ENCODE results near the gene STIP1.

Gene STIP1

GRCh38 chr11:64224891-64225607, 39.1 kb downstream of the STIP1 start:
- no peak for DNase-seq

GRCh38 chr11:64225608-64226506, 39.9 kb downstream of the STIP1 start, which contains the start of the genes NUDT22 and TRPT1:
Gene NUDT22, plus strand, starts transcription at chr11:64226274. Its CDS starts 379 bp downstream, at chr11:64226653.
Gene TRPT1, minus strand, starts transcription at chr11:64226186. Its CDS starts 326 bp downstream, at chr11:64225860.
- peak; percentile 75 for DNase-seq

DNA sequence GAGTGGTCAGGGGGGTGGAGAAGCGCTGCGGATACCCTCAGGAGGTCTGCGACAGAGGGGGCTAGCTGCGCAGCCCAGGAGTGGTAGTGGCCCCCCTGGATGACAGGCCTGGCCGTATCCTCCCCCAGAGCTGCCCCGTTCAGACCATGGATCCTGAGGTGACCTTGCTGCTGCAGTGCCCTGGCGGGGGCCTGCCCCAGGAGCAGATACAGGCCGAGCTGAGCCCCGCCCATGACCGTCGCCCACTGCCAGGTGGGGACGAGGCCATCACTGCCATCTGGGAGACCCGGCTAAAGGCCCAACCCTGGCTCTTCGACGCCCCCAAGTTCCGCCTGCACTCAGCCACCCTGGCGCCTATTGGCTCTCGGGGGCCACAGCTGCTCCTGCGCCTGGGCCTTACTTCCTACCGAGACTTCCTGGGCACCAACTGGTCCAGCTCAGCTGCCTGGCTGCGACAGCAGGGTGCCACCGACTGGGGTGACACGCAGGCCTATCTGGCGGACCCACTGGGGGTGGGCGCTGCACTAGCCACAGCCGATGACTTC, 40.6 kb downstream of the STIP1 start:
- peak; percentile 74 for DNase-seq

DNA sequence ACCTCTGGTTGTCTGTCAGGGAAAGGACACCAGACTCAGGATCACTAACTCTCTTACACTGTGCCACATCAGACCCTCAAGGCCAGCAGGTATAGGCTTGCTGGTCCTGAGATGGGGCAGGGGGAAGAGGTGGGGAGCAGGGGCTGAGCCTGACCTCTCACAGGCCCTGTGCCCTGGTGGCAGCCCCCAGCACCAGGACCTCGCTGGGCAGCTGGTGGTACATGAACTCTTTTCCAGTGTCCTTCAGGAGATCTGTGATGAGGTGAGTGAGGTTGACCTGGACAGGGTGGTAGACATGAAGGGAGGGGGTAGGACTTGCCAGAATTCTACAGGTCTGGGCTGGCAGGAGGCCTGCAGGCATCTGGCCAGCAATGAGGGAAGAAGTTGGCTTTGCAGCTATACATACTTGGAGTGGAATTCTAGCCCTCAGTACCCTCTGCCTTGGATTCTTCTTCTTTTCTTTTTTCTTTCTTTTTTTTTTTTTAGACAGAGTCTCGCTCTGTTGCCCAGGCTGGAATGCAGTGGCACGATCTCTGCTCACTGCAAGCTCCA, 41.5 kb downstream of the STIP1 start:
- DNase-seq, result no peak

DNA sequence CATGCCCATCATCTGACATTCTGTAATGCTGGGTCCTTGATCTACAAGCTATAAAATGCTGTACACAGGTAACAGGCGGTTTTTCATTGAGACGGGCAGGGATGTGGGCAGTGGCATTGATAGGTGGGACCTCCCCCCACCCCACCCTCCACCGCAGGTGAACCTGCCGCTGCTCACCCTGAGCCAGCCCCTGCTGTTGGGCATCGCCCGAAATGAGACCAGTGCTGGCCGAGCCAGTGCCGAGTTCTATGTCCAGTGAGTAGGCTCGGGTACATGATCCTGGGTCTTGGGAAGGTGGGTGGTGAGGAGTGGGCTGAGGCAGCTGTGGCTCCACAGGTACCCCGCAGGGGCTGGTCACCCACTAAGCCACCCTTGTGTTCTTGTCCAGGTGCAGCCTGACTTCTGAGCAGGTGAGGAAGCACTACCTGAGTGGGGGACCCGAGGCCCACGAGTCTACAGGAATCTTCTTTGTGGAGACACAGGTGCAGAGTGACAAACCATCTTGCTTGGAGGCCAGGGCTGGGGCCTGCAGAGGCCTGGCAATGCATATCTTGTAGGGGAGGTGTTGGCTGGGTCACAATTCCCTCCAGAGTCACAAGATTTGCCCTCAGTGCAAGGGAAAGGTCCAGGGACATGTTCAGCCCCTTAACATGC, 43.2 kb downstream of the STIP1 start:
- no peak for DNase-seq

DNA sequence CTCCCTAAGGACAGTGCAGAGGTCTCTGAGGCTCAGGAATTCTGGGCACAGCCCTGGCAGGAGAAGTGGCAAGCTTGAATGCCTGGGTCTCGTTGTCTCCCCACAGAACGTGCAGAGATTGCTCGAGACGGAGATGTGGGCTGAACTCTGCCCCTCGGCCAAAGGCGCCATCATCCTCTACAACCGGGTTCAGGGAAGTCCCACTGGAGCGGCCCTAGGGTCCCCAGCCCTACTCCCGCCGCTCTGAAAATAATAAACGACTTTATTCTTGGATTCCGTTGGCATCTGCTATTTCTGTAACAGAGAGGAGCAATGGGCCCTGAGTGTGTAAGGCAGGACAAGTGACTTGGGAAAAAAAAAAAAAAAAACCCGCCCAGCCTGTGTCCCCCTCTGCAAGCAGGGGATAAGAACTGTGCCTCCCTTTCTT, 43.8 kb downstream of the STIP1 start:
- DNase-seq, result no peak

DNA sequence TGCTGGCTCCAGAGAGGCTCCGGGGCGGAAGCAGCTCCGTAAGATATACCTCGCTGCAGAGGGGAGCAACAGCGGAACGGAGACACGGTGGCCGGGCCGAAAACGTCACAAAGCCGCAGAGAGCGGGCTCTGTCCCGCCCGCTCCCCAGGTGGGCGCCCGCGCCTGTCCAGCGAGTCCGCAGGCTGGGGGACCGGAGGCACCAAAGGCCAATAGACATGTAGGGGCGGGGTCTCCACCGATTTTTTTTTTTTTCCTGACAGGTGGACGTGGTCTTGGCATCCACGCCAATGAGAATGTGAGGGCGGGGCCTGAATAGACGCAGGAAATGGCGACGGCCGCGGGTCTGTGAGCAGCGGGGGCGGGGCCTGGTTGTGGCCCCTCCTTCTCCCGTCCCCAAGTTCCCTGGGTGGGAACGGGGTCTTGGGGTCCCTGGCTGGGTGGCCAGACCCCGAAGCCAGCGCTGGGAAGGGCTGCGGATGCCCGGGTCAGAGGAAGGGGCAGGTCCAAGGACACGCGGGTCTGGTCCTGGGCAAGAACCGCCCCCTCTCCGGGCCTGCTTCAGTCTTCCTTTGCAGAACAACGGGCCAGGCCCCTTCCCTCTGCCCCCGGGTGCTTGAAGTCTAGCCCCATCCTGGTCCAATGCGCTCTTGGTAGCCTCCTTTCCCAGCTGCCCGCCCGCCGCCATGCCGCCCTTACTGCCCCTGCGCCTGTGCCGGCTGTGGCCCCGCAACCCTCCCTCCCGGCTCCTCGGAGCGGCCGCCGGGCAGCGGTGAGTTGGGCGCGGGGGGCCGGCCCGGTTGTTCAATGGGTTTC, 44.4 kb downstream of the STIP1 start, which contains the start of gene DNAJC4:
Gene DNAJC4, plus strand, starts transcription at position 378 of the 814 bp plus-strand sequence. Its CDS starts 307 bp downstream, at position 685.
- peak; percentile 95 for DNase-seq

DNA sequence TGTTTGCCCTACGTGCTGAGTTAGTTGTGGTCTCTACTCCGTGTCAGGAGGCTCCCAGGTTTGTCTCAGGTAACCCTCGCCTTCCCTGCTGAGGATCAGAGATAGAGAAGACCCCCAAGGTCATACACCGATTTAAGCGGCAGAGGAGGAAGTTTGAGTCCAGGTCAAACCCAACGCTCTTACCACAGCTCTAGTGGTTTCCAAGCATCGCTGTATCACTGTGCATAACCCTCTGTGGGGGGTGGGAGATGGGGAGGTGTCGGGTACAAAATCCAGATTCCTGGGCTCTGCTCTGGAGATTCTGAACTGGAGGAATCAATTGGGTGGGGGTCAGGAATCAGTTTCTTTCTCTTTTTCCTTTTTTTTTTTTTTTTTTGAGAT, 45.0 kb downstream of the STIP1 start:
- DNase-seq, result no peak

GRCh38 chr11:64231546-64231945, 45.6 kb downstream of the STIP1 start:
- DNase-seq, result no peak

GRCh38 chr11:64232182-64232966, 46.4 kb downstream of the STIP1 start:
- no peak for DNase-seq

DNA sequence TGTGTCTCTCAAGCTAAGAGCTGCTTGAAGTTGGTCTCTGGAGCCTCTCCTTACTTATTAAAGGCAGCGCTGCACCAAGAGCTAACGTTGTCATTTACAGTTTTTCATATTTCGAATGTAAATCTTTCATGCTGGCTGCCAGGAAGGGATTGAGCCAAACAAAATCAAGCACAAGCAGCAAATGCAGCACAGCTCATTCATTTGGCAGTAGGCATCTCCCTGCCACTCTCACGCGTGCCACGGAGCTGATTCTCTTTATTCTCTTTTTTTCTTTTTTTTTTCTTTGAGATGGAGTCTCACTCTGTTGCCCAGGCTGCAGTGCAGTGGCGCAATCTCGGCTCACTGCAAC, 47.0 kb downstream of the STIP1 start:
- no peak for DNase-seq

GRCh38 chr11:64233913-64234586, 48.1 kb downstream of the STIP1 start, which contains the start of gene VEGFB:
Gene VEGFB, plus strand, starts transcription at chr11:64234584. Its CDS starts 250 bp downstream, at chr11:64234834.
- DNase-seq, result peak; percentile 39

DNA sequence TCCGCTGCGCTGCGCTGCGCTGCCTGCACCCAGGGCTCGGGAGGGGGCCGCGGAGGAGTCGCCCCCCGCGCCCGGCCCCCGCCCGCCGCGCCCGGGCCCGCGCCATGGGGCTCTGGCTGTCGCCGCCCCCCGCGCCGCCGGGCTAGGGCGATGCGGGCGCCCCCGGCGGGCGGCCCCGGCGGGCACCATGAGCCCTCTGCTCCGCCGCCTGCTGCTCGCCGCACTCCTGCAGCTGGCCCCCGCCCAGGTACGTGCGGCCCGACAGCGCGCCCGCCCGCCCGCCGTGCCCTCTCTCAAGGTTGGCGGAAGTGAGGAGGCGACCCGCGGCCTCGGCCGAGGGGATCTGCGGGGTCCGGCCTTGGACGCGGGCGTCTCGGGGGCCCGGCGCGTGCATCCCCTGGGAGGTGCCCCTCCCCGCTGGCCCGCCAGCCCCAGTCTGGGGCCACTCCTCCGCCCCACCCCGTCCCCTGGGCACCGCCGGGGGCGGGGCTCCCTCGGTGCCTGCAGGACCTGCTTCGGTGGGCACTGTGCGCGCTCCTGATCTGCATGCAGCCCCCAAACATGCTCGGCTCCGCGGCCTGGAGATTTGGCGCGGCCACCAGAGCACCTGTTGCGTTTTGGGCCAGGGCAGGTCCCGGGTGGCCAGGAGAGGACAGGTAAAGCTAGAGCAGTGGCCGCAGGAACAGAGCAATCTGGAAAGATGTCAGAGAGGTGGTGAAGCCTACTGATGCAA, 48.8 kb downstream of the STIP1 start:
- DNase-seq, result no peak

GRCh38 chr11:64235437-64236161, 49.6 kb downstream of the STIP1 start:
- DNase-seq, result no peak

GRCh38 chr11:64237484-64237951, 51.5 kb downstream of the STIP1 start:
- DNase-seq, result peak; percentile 95

- DNase-seq, result peak; percentile 28
Observed at GRCh38 chr11:64238076-64238475, 52.1 kb downstream of the STIP1 start.

- DNase-seq, result no peak
Observed at GRCh38 chr11:64238999-64239398, 53.0 kb downstream of the STIP1 start.

GRCh38 chr11:64239662-64240434, 53.9 kb downstream of the STIP1 start:
- DNase-seq, result no peak
